DMS153 treated with DMSO at 0.1 percent for 48 hours (cell line): ENCODE results near the gene TSEN54.
A peak's percentile ranks its signal among the peaks of the same experiment; 100 is the strongest.
"Not testable (repeated sequence)": the region's sequence is repeated elsewhere in the genome, so short reads cannot be mapped to it uniquely, and the experiment has no call there.

Source experiments
- DNase-seq: peaks from one replicate; lab custom pipeline; 2025; ENCODE audit not compliant: unreplicated experiment; lab: John Stamatoyannopoulos, UW

Gene TSEN54

GRCh38 chr17:75516255-75516618 lies at the start of gene TSEN54:
Gene TSEN54 (plus strand): TSS chr17:75516528. CDS start chr17:75516561, 33 bp downstream.
- DNase-seq = peak; percentile 81

- DNase-seq = no peak
Observed at GRCh38 chr17:75468291-75468754, 48.0 kb upstream of the TSEN54 start.

DNA sequence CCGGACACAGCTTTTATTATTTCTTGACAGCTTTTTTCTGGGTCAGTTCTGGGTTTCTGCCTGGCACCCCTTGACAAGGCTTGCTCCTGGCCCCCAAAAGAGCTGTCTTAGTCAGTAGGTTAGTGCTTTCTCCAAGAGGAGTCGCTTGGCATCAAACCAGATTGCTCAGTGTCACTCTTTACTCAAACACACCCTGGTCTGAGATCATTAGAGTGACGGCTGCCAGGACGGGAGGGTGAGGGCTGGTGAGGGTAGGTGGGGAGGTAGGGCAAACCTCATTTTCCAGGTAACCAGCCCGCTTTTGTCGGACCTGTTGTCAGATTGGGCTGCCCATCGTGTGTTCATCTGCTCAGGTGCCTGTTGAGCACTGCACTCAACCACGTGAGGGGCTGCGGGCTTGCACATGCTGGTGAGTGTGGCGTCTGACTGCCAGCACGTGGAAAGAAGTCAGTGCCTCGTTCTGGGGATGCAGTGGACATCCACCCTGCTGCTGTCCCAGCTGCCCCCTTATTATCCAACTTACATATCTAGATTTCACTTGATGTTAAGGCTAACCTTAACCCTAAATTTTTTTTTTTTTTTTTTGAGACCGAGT lies 47.5 kb upstream of the TSEN54 start:
- no peak for DNase-seq

DNA sequence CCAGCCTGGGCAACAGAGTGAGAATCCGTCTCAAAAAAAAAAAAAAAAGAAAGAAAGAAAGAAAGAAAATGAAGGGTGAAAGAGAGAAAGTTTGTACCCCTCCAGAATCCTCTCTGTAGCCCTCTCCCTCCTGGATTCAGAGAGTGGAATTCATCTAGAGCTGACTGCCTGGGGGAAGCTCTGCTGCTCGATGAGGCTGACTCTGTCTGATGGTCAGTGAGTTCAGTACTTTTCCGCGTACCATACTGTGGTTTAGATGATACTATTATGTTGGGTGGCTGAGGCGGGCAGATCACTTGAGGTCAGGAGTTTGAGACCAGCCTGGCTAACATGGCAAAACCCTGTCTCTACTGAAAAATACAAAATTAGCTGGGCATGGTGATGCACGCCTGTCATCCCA lies 45.1 kb upstream of the TSEN54 start:
- DNase-seq = no peak

GRCh38 chr17:75472119-75472518 lies 44.2 kb upstream of the TSEN54 start:
- DNase-seq = peak; percentile 68

DNA sequence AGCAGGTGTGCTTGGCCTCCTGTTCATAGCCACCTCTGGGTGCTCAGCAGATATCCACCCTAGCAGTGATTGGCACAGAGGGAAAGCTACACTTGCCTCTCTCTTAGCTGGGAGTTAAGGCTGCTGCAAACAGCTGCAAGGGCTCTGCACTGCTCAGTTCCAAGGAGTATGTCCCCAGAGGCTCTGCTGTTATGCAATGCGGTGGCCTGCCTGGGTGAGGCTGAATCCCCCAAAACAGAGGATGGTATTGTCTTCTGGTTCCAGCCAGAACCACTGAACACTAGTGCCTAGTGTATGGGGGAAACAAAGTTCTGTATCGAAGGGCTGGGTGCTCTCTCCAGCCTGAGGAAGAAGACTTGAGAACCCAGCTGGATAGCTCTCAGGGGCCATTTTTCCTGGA lies 43.1 kb upstream of the TSEN54 start:
- DNase-seq = no peak

GRCh38 chr17:75474736-75475135 lies 41.6 kb upstream of the TSEN54 start:
- DNase-seq = no peak

DNA sequence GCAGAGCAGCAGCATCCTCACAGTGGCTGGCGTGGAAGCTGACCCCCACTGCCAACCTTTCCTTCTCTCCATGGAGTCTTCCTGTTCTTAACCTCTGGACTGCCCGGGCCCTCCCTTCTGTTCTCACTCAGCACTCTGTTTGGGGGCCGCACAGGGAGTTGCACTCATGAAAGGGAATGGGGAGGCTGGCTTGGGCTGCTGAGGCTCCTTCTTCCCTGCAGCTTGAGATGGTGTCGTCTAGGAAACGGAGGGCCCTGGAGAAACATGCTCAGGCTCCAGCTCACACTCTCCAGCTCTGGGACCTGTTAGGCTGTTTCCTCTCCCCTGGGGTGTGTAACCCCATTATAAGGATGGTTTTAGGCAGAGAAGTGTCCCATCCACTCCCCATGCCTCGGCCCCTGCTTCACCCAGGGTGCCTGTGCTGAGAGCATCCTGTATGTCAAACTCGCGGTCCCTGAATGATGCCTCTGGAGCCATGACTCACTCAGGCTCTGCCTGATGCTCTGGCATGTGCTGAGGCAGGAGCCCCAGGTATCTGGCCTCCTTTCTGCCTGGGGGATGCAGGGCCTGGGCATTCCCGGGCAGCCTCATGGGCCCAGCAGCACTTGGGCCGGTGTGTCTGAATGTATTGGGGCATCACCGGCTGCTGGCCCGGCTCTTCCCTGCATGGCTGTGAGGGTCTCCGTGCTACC lies 41.0 kb upstream of the TSEN54 start:
- no peak for DNase-seq

DNA sequence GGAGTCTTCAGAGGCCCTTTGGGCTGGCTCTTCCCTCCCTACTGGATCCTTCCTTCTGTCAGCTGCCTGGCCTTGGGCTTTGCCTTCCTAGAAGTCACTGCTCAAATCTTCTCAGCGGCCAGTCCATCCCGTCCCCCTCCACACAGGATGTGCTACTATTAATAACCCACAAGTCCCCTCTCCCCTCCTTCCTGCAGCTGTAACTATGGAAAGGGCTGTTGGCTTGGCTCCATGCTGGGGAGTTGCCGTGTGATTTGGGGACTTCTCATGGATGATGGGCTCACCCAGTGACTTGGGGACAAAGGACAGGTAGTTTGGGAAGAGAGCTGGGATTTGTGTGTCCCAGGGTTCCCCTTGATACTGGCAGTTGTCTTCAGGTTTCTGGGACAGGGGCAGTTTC lies 40.5 kb upstream of the TSEN54 start:
- DNase-seq = no peak

GRCh38 chr17:75476271-75476671 lies 40.1 kb upstream of the TSEN54 start:
- no peak for DNase-seq

GRCh38 chr17:75476752-75477489 lies 39.4 kb upstream of the TSEN54 start:
- DNase-seq = no peak

GRCh38 chr17:75477490-75477862 lies 38.9 kb upstream of the TSEN54 start:
- not testable (repeated sequence) for DNase-seq

- no peak for DNase-seq
Observed at GRCh38 chr17:75478508-75478907, 37.8 kb upstream of the TSEN54 start.

DNA sequence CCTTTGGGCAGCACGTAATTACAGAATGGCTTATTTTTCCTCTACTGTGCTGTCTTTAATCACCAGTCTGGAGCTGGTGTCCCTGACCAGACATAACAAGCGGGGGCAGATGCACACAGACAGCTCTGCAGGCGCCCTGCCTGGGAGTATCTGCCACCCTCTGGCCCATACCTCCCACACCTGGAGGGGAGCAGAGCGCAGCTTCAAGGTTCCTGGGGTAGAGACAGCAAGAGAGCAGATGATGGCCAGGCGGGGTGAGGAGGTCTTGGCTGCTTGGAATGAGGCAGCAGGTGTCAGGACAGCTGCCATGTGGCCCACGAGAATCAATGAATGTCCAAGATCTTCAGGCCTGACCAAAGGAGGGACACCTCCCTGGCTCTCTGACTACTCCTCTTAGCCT lies 36.0 kb upstream of the TSEN54 start:
- DNase-seq = no peak

- DNase-seq = no peak
Observed at GRCh38 chr17:75481194-75482068, 34.9 kb upstream of the TSEN54 start.

GRCh38 chr17:75482098-75482942 lies 34.0 kb upstream of the TSEN54 start:
- no peak for DNase-seq

- DNase-seq = no peak
Observed at GRCh38 chr17:75485688-75486087, 30.6 kb upstream of the TSEN54 start.

DNA sequence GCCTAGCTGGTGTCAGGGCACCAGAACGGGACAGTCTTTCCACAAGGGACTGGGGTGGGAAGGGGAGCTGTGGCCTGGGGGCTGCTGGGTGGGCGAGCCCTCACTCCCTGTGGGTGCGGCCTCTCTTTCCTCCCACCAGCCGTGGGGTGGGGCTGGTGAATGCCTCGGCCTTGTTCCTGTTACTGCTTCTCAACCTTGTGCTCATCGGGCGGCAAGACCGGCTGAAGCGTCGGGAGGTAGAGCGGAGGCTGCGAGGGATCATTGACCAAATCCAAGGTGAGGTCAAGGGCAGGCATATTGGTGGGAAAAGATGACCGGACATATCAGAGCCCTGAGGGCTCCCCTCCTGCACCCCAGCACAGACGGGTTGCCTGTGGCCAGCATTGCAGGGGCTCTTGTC lies 30.2 kb upstream of the TSEN54 start:
- DNase-seq = no peak

DNA sequence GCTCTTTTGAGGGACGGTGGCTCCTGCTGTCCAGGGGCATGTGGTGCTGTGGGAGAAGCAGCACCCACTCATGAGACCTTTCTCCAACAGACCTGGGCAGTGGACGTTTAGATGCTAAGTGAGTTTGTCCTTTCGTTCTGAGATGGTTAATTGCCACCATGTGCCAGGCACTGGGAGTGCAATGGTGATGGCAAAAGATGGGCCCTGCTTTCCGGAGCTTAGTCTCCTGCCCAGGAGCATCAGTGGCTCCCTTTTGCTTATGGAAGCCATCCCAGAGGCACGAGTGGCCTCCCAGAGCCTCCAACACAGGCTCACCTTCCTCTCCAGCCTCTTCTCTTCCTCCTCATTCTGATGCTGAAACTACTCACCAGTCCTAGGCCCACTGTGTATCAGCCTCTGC lies 29.4 kb upstream of the TSEN54 start:
- no peak for DNase-seq

DNA sequence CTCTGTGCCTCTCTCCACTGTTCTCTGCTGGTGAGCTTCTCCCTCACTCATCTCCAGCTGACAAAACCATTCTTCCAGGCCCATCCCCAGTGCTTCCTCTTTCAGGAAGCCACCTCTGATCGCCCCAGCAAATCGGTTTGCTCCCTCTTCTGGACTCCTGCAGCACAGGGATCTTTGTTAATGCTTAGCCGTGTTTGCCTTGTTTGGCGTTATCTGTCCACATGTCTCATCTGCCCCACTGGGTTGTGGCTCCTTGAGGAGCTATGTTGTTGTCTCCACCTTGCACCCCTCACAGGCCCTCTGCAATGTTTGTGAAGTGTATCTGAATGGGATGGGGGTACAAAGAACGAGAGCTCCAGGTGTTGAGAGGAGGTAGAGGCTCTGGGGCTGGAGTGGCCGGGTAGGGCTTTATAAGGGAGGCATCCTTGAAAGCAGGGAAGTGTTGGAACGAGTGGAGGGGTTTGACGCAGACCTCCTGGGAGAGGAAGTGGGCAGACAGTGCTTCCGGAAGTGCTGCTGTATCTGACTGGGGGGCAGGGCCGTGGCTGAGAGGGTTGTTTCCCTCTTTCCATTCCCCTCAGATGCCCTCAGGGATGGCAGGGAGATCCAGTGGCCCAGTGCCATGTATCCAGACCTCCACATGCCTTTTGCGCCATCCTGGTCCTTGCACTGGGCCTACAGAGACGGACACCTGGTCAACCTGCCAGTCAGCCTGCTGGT lies 28.8 kb upstream of the TSEN54 start:
- DNase-seq = no peak
